Neural cell (in vitro differentiated cells): Measurements from ENCODE around the gene CRHBP.

ENCODE experiments used
- CTCF ChIP-seq: fragments of 450-650 bp; IDR thresholded peaks from 2 replicates; pipeline ENCODE4 v1.5.1; 2014; ENCODE audit warnings: antibody characterized with exemption, mild to moderate bottlenecking, moderate library complexity; ENCODE audit not compliant: poor library complexity, severe bottlenecking
- MXI1 ChIP-seq: fragments of 450-650 bp; conservative IDR thresholded peaks from 2 replicates; pipeline ENCODE4 v1.6.1; 2014; ENCODE audit warnings: antibody characterized with exemption, mild to moderate bottlenecking; ENCODE audit not compliant: poor library complexity, severe bottlenecking
- POLR2AphosphoS5 ChIP-seq: IDR thresholded peaks from 2 replicates; pipeline ENCODE4 v1.6.1; 2012

GRCh38 chr5:77016962-77017361 is 64.1 kb downstream of the CRHBP start:
- no peak for TF ChIP-seq CTCF
- no peak for TF ChIP-seq POLR2AphosphoS5
- TF ChIP-seq MXI1, result no peak
